Neural progenitor cell (in vitro differentiated cells): Measurements from ENCODE around the gene NAPSA.

Source experiments
- EZH2 ChIP-seq: fragments of 200-600 bp; sonication (generic); IDR thresholded peaks from 2 replicates; pipeline ENCODE4 v1.6.1; 2017; ENCODE audit warnings: antibody characterized with exemption, mild to moderate bottlenecking, moderate library complexity
- TF ChIP-seq, protein P1 (sequence below): fragments of 200-600 bp; sonication (generic); IDR thresholded peaks from 2 replicates; pipeline ENCODE4 v1.5.1; 2017; ENCODE audit warnings: antibody characterized with exemption, mild to moderate bottlenecking

DNA sequence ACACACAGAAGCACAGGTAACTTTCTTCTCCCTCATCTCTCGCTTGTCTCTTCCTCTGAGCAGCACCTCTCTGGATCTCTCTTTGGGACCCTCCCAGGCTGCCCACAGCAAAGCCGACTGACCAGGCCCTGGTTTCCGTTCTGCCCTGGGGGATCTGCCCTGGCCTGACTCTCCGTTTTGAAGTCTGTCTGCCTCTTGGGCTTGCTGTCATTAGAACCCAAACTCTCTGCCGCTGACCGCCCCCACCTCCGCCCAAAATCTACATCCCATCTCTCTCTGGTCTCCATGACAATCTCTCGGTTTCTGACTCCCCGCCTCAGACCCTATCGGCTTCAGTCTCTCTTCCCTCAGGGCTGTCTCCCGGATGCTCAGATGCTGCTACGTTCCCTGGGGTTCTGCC is 43.2 kb downstream of the NAPSA start:
- TF ChIP-seq, protein P1, sequence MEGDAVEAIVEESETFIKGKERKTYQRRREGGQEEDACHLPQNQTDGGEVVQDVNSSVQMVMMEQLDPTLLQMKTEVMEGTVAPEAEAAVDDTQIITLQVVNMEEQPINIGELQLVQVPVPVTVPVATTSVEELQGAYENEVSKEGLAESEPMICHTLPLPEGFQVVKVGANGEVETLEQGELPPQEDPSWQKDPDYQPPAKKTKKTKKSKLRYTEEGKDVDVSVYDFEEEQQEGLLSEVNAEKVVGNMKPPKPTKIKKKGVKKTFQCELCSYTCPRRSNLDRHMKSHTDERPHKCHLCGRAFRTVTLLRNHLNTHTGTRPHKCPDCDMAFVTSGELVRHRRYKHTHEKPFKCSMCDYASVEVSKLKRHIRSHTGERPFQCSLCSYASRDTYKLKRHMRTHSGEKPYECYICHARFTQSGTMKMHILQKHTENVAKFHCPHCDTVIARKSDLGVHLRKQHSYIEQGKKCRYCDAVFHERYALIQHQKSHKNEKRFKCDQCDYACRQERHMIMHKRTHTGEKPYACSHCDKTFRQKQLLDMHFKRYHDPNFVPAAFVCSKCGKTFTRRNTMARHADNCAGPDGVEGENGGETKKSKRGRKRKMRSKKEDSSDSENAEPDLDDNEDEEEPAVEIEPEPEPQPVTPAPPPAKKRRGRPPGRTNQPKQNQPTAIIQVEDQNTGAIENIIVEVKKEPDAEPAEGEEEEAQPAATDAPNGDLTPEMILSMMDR, result no peak
- no peak for TF ChIP-seq EZH2
